Heart right ventricle (tissue), 16 donors: ENCODE data around the gene SLC16A10. TPM values are rescaled to one million over a fixed set of nuclear protein-coding genes. Genes with fewer than 3 reads are reported as not detected.

Experiments
- ATAC-seq, 8 donors: fragments of 200-7000 bp; cut with Tn5 transposase; one replicate each; pipeline ENCODE4 v1.9.1; 2020; ENCODE audit warnings: mild to moderate bottlenecking in 8 of 8, moderate library complexity in 8 of 8, moderate number of reproducible peaks in 1 of 8
- DNase-seq, 2 donors: peaks; one replicate each; pipeline ENCODE4 v3.0.0-alpha.2; 2020
- H3K27ac ChIP-seq, 10 donors: fragments of 200-600 bp; sonication (generic) in 2 of 10; one replicate each; pipeline versions ENCODE4 v1.5.0 to v1.8.0; 2020 to 2022; ENCODE audit warnings: mild to moderate bottlenecking in 3 of 10
- H3K27me3 ChIP-seq, 7 donors: fragments of 200-600 bp; one replicate each; pipeline ENCODE4 v1.8.0; 2021 to 2022; ENCODE audit warnings: mild to moderate bottlenecking in 2 of 7
- H3K36me3 ChIP-seq, 9 donors: fragments of 200-600 bp; sonication (generic) in 1 of 9; one replicate each; pipeline versions ENCODE4 v1.5.0 to v1.8.0; 2020 to 2022; ENCODE audit warnings: mild to moderate bottlenecking in 2 of 9
- H3K4me1 ChIP-seq, 9 donors: fragments of 200-600 bp; sonication (generic) in 1 of 9; one replicate each; pipeline versions ENCODE4 v1.5.0 to v1.8.0; 2020 to 2022; ENCODE audit warnings: mild to moderate bottlenecking in 4 of 9
- H3K4me3 ChIP-seq, 10 donors: fragments of 200-600 bp; sonication (generic) in 2 of 10; one replicate each; pipeline versions ENCODE4 v1.5.0 to v1.8.0; 2020 to 2022; ENCODE audit warnings: mild to moderate bottlenecking in 7 of 10, moderate library complexity in 2 of 10
- H3K9me3 ChIP-seq, 11 donors: fragments of 200-600 bp in 10 of 11; sonication (generic) in 2 of 11; one replicate each; pipeline versions ENCODE4 v1.5.0 to v1.8.0; 2013 to 2022; ENCODE audit warnings: mild to moderate bottlenecking in 2 of 11, control low read depth in 1 of 11, moderate library complexity in 1 of 11
- CTCF ChIP-seq, 9 donors: fragments of 200-600 bp; sonication (generic) in 2 of 9; IDR thresholded peaks; one replicate each; pipeline versions ENCODE4 v1.5.0 to v1.8.0; 2021 to 2022; ENCODE audit warnings: antibody characterized with exemption in 9 of 9, mild to moderate bottlenecking in 5 of 9, moderate library complexity in 1 of 9
- WGBS, 2 donors: extraction: QIAGEN DNeasy Blood & Tissue Kit; methylation state at CpG; one replicate each; pipeline ENCODE4 v1.1.7; 2013; ENCODE audit warnings: inconsistent platforms in 1 of 2; 5-methylcytosine and 5-hydroxymethylcytosine counted together
- intact Hi-C, 10 donors: fragments of 100-400 bp; cut with DNase I; formaldehyde crosslinking; loops; one replicate each; pipeline versions ENCODE4 v1.11.1 to v1.14.2; 2022
- polyA plus RNA-seq, 2 donors: library from polyadenylated mRNA; stranded (reverse); fragments of 200-250 nt; gene quantifications; one replicate each; pipeline ENCODE4 v1.2.3, GENCODE V29; 2013
- total RNA-seq, 10 donors: library from RNA; stranded (reverse); fragmentation: NEBNext Ultra II Directional in 3 of 10; extraction: Animal tissue kit (Norgen Biotek cat#: 25700) in 3 of 10; gene quantifications; one replicate each; pipeline versions ENCODE4 v1.2.1 to v1.2.4, GENCODE V29; 2021 to 2023
- donor health status: Arrhythmogenic right ventricular cardiomyopathy.
- donor health status: ischemic (EF 13 %, LVEDD 7.1; RV severe dilation, severe dysfunction).
- donor health status: healthy with polysubstance abuse.
- donor health status: DM: no; HTN: yes; CAD: no.
- donor health status: DM: no; HTN: no; CAD: no.
- donor health status: ischemic (EF 25% LVEDD 6.9; RV normal size, moderate dysfunction).
- donor health status: ischemic (EF 25% LVEDD 5.7; RV mildly dilated, moderate dysfunction).
- donor health status: healthy.
- donor health status: DM: yes; HTN: yes; CAD: no.
- donor health status: Ischemic cardiomyopathy.
- donor health status: ischemic (EF 35%, LVEDD 5.7; RV mildly dilated, moderate dysfunction).
- donor health status: nonischemic (EF 11% LVEDD 7.7; RV severe dilation, severe dysfunction).
- donor health status: DM: yes; HTN: yes; CAD: no.
- donor health status: PGD.
- donor health status: ischemic (EF 29% LVEDD 5.4; RV normal size, mild dysfunction).
- donor health status: nonischemic (EF 23%, LVEDD 6.1; RV moderate dilation, normal function).

SLC16A10 gene
- total and polyA plus RNA-seq, 12 donors: 1.4 to 8.1 (median 5.7) TPM

DNA sequence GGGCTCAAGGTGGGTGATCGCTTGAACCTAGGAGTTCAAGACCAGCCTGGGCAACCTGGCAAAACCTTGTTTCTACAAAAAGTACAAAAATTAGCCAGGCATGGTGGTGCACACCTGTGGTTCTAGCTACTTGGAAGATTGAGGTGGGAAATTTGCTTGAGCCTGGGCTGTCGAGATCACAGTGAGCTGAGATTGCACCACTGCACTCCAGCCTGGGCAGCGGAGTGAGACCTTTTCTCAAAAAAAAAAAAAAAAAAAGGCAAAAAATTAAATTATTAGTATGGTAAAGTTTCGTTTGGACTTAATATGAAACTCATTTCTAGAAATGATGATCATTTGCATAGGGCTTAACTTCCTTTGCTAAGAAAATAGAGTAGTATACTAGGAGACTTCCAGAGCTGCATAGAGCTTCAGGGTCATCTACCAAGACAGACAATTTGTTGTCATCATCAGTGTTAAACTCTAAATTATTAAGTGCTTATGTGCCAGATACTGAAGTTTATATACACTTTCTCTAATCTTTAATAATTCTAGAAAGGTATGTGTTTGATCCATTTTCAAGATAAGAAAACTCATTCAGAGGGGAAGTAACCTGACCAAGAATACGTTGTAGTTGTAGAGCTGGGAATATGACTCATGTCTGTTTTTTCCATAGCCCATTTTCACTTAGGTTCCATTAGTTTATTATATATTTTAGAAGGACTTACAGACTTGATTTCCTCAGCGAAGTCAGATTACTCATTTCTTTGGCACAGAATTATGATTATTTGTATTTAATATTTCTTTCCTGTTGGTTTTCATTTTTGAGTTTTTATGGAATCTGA, 84.5 kb downstream of the SLC16A10 start:
- ATAC-seq (no peak), DNase-seq (no peak)
- no peaks in the 10 kb centered on the region for H3K9me3 ChIP-seq
- H3K27me3 ChIP-seq: peaks cover 0 to 9% (median 0%) of the 10 kb centered on the region in 7 donors
- WGBS, 2 donors: 79 to 82% methylated on average over 6 of the region's 6 CpGs
- no peaks in the 10 kb centered on the region for H3K4me1 ChIP-seq
- intact Hi-C loops: no loop called here
- no peaks in the 10 kb centered on the region for H3K36me3 ChIP-seq
- H3K27ac ChIP-seq: no peak overlapping the region
- no peak overlapping the region for H3K4me3 ChIP-seq
- TF ChIP-seq CTCF (IDR thresholded peaks at IDR 0.05): no peak

DNA sequence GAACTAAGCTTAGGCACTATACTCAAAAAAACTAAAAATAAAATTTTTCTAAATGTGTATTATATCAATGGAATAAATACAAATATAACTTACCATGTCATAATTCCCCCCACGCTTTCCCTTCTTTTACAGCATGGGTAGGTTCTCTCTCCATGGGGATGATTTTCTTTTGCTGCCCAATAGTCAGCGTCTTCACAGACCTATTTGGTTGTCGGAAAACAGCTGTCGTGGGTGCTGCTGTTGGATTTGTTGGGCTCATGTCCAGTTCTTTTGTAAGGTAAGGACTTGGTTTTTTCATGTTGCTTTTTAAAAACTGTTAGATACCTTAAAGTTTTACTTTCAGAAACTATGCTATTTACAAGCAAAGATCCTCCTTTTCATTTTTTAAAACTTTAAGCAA, 85.3 kb downstream of the SLC16A10 start:
- ATAC-seq: no peak
- no peak overlapping the region for H3K4me3 ChIP-seq

GRCh38 chr6:111173341-111173740, 86.0 kb downstream of the SLC16A10 start:
- no peaks in the 10 kb centered on the region for H3K4me1 ChIP-seq
- TF ChIP-seq CTCF (IDR thresholded peaks at IDR 0.05): no peak
- H3K4me3 ChIP-seq: no peak overlapping the region
- H3K27me3 ChIP-seq: peaks cover 0 to 9% (median 0%) of the 10 kb centered on the region in 7 donors
- 81 to 83% methylated on average over 2 of the region's 2 CpGs for WGBS, 2 donors
- H3K9me3 ChIP-seq: no peaks in the 10 kb centered on the region
- no peak overlapping the region for H3K27ac ChIP-seq
- DNase-seq (no peak), ATAC-seq (no peak)
- intact Hi-C loops: no loop called here
- H3K36me3 ChIP-seq: no peaks in the 10 kb centered on the region

More for the DNA sequence above, 85.3 kb downstream of the SLC16A10 start:
- intact Hi-C loops: no loop called here
- WGBS, 2 donors: 79 to 80% methylated on average over 4 of the region's 4 CpGs
- no peak overlapping the region for H3K27ac ChIP-seq
- H3K9me3 ChIP-seq: no peaks in the 10 kb centered on the region
- no peak for TF ChIP-seq CTCF (IDR thresholded peaks at IDR 0.05)
- no peaks in the 10 kb centered on the region for H3K4me1 ChIP-seq
- DNase-seq: no peak
- H3K36me3 ChIP-seq: no peaks in the 10 kb centered on the region
- H3K27me3 ChIP-seq: peaks cover 0 to 9% (median 0%) of the 10 kb centered on the region in 7 donors

DNA sequence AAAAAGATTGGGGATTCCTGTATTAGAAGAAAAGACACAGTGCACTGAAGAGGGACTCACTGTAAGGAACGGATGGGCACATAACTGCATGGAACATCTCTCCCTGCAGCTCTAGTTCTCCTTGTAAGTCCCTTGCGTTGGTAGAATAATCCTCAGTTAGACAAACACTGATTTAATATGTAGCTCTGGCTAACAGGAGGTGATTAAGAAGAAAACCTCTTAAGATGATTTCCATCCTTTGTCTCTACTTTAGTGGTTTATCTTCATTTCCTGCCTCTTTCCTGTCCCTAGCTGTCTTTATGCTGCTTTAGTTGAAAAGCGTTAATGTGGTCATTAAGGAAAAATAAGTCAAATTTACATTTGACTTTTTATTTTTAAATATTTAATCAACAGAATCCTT, 86.6 kb downstream of the SLC16A10 start:
- ATAC-seq (no peak), DNase-seq (no peak)
- 47 to 68% methylated on average over 3 of the region's 3 CpGs for WGBS, 2 donors
- no peaks in the 10 kb centered on the region for H3K36me3 ChIP-seq
- TF ChIP-seq CTCF (IDR thresholded peaks at IDR 0.05): no peak
- H3K4me3 ChIP-seq: no peak overlapping the region
- no peak overlapping the region for H3K27ac ChIP-seq
- H3K27me3 ChIP-seq: peaks cover 0 to 9% (median 0%) of the 10 kb centered on the region in 7 donors
- no peaks in the 10 kb centered on the region for H3K9me3 ChIP-seq
- H3K4me1 ChIP-seq: no peaks in the 10 kb centered on the region
- intact Hi-C loops: no loop called here
